HG03442 (cell line): ENCODE data around the gene ASCL3.
"Not testable (repeated sequence)": the region's sequence is repeated elsewhere in the genome, so short reads cannot be mapped to it uniquely, and the experiment has no call there.

Source experiments
- ATAC-seq: cut with Tn5 transposase; IDR thresholded peaks from one replicate; pipeline ENCODE4 v1.9.1; 2021; ENCODE audit warnings: mild to moderate bottlenecking, moderate library complexity; ENCODE audit not compliant: unreplicated experiment

Gene ASCL3

DNA sequence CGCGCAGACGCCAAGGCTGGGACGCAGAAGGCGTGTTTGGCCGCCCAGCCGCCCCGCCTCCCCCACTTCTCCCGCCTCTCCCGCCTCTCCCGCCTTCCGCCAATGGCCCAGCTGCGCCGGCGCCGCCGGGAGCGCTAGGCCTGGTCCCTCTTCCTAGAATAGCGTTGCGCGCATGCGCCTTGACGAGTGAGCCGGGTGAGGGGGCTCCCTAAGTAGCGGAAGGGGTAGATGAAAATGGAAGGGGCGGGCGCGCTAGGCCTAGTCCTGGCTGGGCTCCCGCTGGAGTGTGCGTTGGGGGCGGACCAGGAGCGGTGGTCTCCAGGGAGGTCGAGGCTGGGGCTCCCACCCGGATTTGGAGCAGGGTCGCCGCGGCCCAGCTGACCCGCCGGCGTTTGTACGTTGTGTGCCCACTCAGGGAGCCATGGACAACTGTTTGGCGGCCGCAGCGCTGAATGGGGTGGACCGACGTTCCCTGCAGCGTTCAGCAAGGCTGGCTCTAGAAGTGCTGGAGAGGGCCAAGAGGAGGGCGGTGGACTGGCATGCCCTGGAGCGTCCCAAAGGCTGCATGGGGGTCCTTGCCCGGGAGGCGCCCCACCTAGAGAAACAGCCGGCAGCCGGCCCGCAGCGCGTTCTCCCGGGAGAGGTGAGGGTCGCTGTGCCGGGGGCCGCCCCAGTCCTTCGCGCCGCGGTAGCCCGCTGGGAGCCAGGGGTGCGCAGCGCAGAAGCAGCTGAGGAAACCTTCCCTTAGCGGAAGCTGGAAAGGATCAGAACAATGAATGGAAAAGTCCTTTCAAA lies 31.6 kb downstream of the ASCL3 start, which contains the start of gene AKIP1:
Gene AKIP1, plus strand, starts transcription at position 161 of the 795 bp plus-strand sequence. Its CDS starts 261 bp downstream, at position 422.
- ATAC-seq: peak; percentile 81

- ATAC-seq: peak; percentile 2
Measured at GRCh38 chr11:8910649-8911026, 32.2 kb downstream of the ASCL3 start.

DNA sequence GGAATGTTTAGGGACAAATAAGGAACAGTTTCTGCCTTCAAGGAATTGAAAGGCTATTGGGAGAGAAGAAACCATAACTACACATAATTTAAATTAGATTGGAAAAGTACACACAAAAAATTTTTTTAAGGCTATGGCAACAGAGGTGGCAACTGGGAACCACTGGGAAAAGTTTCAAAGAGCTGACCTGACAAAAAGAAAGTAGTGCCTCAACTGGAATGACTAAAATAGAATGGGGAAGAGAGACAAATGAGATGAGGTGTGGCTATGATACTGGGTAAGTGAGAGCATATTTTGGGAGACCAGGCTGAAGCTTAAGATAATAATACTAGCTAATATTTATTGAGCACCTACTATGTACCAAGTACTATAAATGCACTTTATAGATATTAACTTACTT lies 34.7 kb downstream of the ASCL3 start:
- no peak for ATAC-seq

DNA sequence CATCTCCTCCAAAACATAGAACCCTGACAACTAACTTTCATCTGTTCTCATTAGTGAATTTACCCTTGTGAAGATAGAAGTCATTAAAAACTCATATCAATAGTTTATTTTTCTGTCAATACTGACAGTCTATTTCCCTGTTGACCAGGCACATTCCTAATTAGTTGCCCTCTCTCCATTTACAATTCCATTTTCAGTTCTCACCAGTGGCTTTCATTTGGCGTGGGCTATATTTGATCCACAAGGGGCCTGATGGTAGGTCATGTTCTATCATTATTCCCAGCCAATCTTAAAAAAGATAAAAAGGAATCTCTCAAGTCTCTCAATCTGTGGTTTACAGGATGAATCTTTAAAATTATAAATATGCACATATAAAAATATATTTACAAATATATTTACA lies 35.7 kb downstream of the ASCL3 start:
- ATAC-seq: no peak

DNA sequence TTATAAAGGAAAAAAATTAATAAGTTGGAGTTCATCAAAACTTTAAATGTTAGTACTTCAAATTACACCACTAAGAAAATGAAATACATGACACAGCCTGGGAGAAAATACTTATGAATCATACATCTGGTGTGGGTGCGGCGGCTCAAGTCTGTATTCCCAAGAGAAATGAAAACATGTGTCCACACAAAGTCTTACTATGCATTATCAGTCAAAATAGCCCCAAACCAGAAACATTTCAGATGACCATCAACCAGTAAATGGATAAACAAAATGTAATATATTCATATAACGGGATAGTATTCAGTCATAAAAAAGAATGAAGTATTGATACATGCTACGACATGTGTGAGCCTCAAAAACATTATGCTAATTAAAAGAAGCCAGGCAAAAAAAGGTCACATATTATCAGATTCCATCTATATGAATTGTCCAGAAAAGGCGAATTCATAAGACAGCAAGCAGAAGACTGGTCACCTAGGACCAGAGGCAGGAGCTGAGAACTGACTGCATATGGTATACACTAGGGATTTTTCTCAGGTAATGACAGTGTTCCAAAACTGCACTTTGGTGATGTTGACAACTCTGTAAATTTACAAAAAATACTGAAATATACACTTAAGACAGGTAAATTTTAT lies 37.2 kb downstream of the ASCL3 start:
- no peak for ATAC-seq

GRCh38 chr11:8899119-8899753 lies 43.6 kb downstream of the ASCL3 start:
- ATAC-seq: no peak

DNA sequence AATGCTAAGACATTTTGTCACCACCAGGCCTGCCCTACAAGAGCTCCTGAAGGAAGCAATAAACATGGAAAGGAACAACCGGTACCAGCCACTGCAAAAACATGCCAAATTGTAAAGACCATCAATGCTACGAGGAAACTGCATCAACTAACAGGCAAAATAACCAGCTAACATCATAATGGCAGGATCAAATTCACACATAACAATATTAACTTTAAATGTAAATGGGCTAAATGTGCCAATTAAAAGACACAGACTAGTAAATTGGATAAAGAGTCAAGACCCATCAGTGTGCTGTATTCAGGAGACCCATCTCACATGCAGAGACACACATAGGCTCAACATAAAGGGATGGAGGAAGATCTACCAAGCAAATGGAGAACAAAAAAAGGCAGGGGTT lies 51.6 kb downstream of the ASCL3 start:
- not testable (repeated sequence) for ATAC-seq
